ENCODE data around the gene TP53BP2. TPM values are rescaled to one million over a fixed set of nuclear protein-coding genes. Genes with fewer than 3 reads are reported as not detected.
"Not testable (repeated sequence)": the region's sequence is repeated elsewhere in the genome, so short reads cannot be mapped to it uniquely, and the experiment has no call there.

Gene TP53BP2
- polyA plus RNA-seq, 1 donor from 2014 or later, result 25.2 TPM

DNA sequence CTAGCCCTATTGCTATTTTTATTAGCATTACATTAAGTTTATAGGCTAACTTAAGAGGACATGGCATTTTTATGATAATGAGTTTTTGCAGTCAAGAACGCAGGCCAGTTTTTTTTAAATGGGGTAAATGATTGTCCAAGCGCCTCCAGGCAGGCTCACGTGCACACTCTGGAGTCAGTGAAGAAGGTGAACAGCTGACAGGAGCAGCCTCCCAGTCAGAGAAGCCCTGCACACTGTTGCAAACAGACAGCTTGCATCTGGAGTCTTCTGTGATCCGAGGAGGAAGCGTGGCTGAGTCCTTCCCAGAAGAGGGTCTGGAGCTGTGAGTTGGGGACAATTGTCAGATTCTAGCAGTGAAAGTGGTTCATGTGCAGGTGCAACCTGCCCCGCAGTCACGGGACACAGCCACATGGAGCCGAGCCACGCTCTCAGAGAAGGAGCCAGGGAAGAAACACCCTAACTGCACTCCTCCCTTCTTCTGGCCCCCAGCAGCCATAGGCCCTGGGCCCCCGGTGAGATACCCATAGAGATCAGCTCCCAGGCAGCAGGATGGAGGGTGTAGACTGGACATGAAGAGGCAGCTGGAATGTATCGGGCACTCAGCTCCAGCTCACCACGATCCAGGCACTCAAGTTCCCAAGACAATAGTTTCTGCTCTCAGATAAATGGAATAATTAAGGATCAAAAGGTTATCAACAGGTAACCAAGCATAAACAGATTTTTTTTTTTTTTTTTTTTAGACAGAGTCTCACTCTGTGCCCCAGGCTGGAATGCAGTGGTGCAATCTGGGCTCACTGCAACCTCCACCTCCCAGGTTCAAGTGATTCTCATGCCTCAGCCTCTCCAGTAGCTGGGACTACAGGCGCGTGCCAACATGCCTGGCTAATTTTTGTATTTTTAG lies 107.0 kb downstream of the TP53BP2 start:
- Histone ChIP-seq H3K4me3 (ENCODE audit: low read length) (no peak overlapping the region), H3K27me3 (ENCODE audit: insufficient read depth, low read depth, low read length) (no peaks in the 10 kb centered on the region), H2AFZ (ENCODE audit: low read depth, low read length) (no peak overlapping the region), H4K20me1 (ENCODE audit: insufficient read depth) (no peaks in the 10 kb centered on the region), H3F3A (ENCODE audit: insufficient read depth, low read length, poor library complexity, severe bottlenecking) (no peaks in the 10 kb centered on the region), H3K79me2 (replicated peaks; ENCODE audit: insufficient read depth, low read length) (no peaks in the 10 kb centered on the region), H3K4me2 (ENCODE audit: low read length) (no peak overlapping the region), H3K36me3 (ENCODE audit: insufficient read depth, low read length) (no peaks in the 10 kb centered on the region), H3K9me2 (ENCODE audit: insufficient read depth, low read length) (no peaks in the 10 kb centered on the region), H3K27ac (ENCODE audit: low read length) (no peak overlapping the region), H3K9ac (ENCODE audit: low read length) (no peak overlapping the region), H3K9me3 (ENCODE audit: low read length) (no peaks in the 10 kb centered on the region)
- no peak for TF ChIP-seq EZH2 (IDR thresholded peaks at IDR 0.05; ENCODE audit: borderline replicate concordance, insufficient read depth, low read length, poor library complexity, severe bottlenecking)
- no peak for TF ChIP-seq SMC3 (conservative IDR thresholded peaks at IDR 0.05; ENCODE audit: poor library complexity)
- TF ChIP-seq MXI1 (conservative IDR thresholded peaks at IDR 0.05; ENCODE audit: poor library complexity, severe bottlenecking), result no peak
- TF ChIP-seq RAD21 (conservative IDR thresholded peaks at IDR 0.05), result no peak
- no peak for TF ChIP-seq POLR2AphosphoS5 (IDR thresholded peaks at IDR 0.05)
- TF ChIP-seq, protein P1, sequence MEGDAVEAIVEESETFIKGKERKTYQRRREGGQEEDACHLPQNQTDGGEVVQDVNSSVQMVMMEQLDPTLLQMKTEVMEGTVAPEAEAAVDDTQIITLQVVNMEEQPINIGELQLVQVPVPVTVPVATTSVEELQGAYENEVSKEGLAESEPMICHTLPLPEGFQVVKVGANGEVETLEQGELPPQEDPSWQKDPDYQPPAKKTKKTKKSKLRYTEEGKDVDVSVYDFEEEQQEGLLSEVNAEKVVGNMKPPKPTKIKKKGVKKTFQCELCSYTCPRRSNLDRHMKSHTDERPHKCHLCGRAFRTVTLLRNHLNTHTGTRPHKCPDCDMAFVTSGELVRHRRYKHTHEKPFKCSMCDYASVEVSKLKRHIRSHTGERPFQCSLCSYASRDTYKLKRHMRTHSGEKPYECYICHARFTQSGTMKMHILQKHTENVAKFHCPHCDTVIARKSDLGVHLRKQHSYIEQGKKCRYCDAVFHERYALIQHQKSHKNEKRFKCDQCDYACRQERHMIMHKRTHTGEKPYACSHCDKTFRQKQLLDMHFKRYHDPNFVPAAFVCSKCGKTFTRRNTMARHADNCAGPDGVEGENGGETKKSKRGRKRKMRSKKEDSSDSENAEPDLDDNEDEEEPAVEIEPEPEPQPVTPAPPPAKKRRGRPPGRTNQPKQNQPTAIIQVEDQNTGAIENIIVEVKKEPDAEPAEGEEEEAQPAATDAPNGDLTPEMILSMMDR (IDR thresholded peaks at IDR 0.05; ENCODE audit: poor library complexity, severe bottlenecking), result no peak
- no peak for TF ChIP-seq TAF1 (IDR thresholded peaks at IDR 0.05; ENCODE audit: low read depth)
- no peak for TF ChIP-seq EP300 (conservative IDR thresholded peaks at IDR 0.05; ENCODE audit: poor library complexity, severe bottlenecking)
- TF ChIP-seq, protein P2, sequence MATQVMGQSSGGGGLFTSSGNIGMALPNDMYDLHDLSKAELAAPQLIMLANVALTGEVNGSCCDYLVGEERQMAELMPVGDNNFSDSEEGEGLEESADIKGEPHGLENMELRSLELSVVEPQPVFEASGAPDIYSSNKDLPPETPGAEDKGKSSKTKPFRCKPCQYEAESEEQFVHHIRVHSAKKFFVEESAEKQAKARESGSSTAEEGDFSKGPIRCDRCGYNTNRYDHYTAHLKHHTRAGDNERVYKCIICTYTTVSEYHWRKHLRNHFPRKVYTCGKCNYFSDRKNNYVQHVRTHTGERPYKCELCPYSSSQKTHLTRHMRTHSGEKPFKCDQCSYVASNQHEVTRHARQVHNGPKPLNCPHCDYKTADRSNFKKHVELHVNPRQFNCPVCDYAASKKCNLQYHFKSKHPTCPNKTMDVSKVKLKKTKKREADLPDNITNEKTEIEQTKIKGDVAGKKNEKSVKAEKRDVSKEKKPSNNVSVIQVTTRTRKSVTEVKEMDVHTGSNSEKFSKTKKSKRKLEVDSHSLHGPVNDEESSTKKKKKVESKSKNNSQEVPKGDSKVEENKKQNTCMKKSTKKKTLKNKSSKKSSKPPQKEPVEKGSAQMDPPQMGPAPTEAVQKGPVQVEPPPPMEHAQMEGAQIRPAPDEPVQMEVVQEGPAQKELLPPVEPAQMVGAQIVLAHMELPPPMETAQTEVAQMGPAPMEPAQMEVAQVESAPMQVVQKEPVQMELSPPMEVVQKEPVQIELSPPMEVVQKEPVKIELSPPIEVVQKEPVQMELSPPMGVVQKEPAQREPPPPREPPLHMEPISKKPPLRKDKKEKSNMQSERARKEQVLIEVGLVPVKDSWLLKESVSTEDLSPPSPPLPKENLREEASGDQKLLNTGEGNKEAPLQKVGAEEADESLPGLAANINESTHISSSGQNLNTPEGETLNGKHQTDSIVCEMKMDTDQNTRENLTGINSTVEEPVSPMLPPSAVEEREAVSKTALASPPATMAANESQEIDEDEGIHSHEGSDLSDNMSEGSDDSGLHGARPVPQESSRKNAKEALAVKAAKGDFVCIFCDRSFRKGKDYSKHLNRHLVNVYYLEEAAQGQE (IDR thresholded peaks at IDR 0.05; ENCODE audit: borderline replicate concordance), result no peak

DNA sequence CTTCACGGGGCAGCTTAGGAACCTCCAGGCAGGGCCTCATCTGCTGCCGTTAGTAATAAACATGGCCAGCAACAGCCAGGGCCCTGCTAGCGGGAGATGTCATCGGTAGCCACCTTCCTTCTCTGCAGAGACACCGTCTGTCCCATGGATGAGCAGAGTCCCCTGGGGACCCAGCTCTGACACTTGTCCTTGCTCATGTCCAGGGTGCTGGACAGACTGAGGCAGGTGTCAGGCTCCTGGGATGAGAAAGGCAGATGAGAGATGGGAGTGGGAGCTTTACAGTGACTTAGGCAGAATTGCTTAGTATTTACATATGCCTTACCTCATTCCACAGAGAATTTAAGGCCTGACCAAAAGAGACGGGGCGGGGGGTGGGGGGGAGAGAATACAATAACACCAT lies 108.4 kb downstream of the TP53BP2 start:
- H3K4me2 ChIP-seq (ENCODE audit: low read length), result no peak overlapping the region
- H3K4me3 ChIP-seq (ENCODE audit: low read length), result no peak overlapping the region
- no peaks in the 10 kb centered on the region for H3K79me2 ChIP-seq (replicated peaks; ENCODE audit: insufficient read depth, low read length)
- no peaks in the 10 kb centered on the region for H3F3A ChIP-seq (ENCODE audit: insufficient read depth, low read length, poor library complexity, severe bottlenecking)
- H2AFZ ChIP-seq (ENCODE audit: low read depth, low read length), result no peak overlapping the region
- no peaks in the 10 kb centered on the region for H3K9me3 ChIP-seq (ENCODE audit: low read length)
- H3K9ac ChIP-seq (ENCODE audit: low read length), result no peak overlapping the region
- H3K27me3 ChIP-seq (ENCODE audit: insufficient read depth, low read depth, low read length), result no peaks in the 10 kb centered on the region
- no peaks in the 10 kb centered on the region for H4K20me1 ChIP-seq (ENCODE audit: insufficient read depth)
- no peak for TF ChIP-seq MXI1 (conservative IDR thresholded peaks at IDR 0.05; ENCODE audit: poor library complexity, severe bottlenecking)
- TF ChIP-seq, protein P2 (IDR thresholded peaks at IDR 0.05; ENCODE audit: borderline replicate concordance), result no peak
- TF ChIP-seq, protein P1 (IDR thresholded peaks at IDR 0.05; ENCODE audit: poor library complexity, severe bottlenecking), result no peak
- no peak for TF ChIP-seq EZH2 (IDR thresholded peaks at IDR 0.05; ENCODE audit: borderline replicate concordance, insufficient read depth, low read length, poor library complexity, severe bottlenecking)
- no peak for TF ChIP-seq EP300 (conservative IDR thresholded peaks at IDR 0.05; ENCODE audit: poor library complexity, severe bottlenecking)
- no peak for TF ChIP-seq SMC3 (conservative IDR thresholded peaks at IDR 0.05; ENCODE audit: poor library complexity)
- TF ChIP-seq POLR2AphosphoS5 (IDR thresholded peaks at IDR 0.05), result no peak
- no peak for TF ChIP-seq RAD21 (conservative IDR thresholded peaks at IDR 0.05)
- TF ChIP-seq TAF1 (IDR thresholded peaks at IDR 0.05; ENCODE audit: low read depth), result no peak
- H3K36me3 ChIP-seq (ENCODE audit: insufficient read depth, low read length), result no peaks in the 10 kb centered on the region
- H3K9me2 ChIP-seq (ENCODE audit: insufficient read depth, low read length), result no peaks in the 10 kb centered on the region
- no peak overlapping the region for H3K27ac ChIP-seq (ENCODE audit: low read length)

DNA sequence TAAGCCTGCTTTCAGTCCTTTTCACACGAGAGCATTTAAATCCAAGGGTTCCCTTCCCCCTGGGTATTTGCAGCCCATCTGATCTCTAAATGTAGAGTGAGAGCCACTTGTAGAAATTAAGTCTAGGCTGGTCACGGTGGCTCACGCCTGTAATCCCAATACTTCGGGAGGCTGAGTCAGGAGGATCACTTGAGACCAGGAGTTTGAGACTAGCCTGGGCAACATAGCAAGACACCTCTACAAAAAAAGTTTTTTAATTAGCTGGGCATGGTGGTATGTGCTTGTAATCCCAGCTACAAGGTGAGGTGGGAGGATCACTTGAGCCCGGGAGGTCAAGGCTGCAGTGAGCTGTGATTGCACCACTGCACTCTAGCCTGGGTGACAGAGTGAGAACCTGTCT lies 109.1 kb downstream of the TP53BP2 start:
- H2AFZ ChIP-seq (ENCODE audit: low read depth, low read length); H3F3A ChIP-seq (ENCODE audit: insufficient read depth, low read length, poor library complexity, severe bottlenecking); H3K9ac ChIP-seq (ENCODE audit: low read length); H3K27me3 ChIP-seq (ENCODE audit: insufficient read depth, low read depth, low read length); H3K27ac ChIP-seq (ENCODE audit: low read length); H3K36me3 ChIP-seq (ENCODE audit: insufficient read depth, low read length); H3K4me3 ChIP-seq (ENCODE audit: low read length); H4K20me1 ChIP-seq (ENCODE audit: insufficient read depth); H3K79me2 ChIP-seq (replicated peaks; ENCODE audit: insufficient read depth, low read length); H3K9me3 ChIP-seq (ENCODE audit: low read length); H3K9me2 ChIP-seq (ENCODE audit: insufficient read depth, low read length); H3K4me2 ChIP-seq (ENCODE audit: low read length): not testable (repeated sequence)

Data from neural cell (in vitro differentiated cells).